Endodermal cell (in vitro differentiated cells): ENCODE results near the gene SYNE2. TPM values are rescaled to one million over a fixed set of nuclear protein-coding genes. Genes with fewer than 3 reads are reported as not detected.
"Not testable (repeated sequence)": the region's sequence is repeated elsewhere in the genome, so short reads cannot be mapped to it uniquely, and the experiment has no call there.

Experiments used
- DNase-seq: peaks from one replicate; pipeline ENCODE4 v3.0.0-alpha.2; 2017
- H3K27ac ChIP-seq: 2 replicates; pipeline ENCODE4 v1.5.1; 2013; ENCODE audit warnings: mild to moderate bottlenecking, low read depth, low read length, moderate library complexity
- H3K27me3 ChIP-seq: 2 replicates; pipeline ENCODE4 v1.6.1; 2013; ENCODE audit warnings: mild to moderate bottlenecking, low read length, moderate library complexity; ENCODE audit not compliant: insufficient read depth, control insufficient read depth, poor library complexity, severe bottlenecking
- H3K36me3 ChIP-seq: 2 replicates; pipeline ENCODE4 v1.7.0; 2013; ENCODE audit warnings: mild to moderate bottlenecking, low read length, moderate library complexity; ENCODE audit not compliant: control insufficient read depth, insufficient read depth
- H3K4me1 ChIP-seq: one replicate; pipeline ENCODE4 v1.7.0; 2013; ENCODE audit warnings: low read length; ENCODE audit not compliant: control insufficient read depth, insufficient read depth
- H3K4me3 ChIP-seq: 2 replicates; pipeline ENCODE4 v1.5.1; 2013; ENCODE audit warnings: mild to moderate bottlenecking, low read length, moderate library complexity
- H3K9ac ChIP-seq: 2 replicates; pipeline ENCODE4 v1.6.1; 2013; ENCODE audit warnings: mild to moderate bottlenecking, low read length, moderate library complexity; ENCODE audit not compliant: poor library complexity, severe bottlenecking; ENCODE audit errors: extremely low read depth
- H3K9me3 ChIP-seq: 2 replicates; pipeline ENCODE4 v1.6.1; 2013; ENCODE audit warnings: mild to moderate bottlenecking, low read length, moderate library complexity; ENCODE audit not compliant: control insufficient read depth
- H3K27ac Mint-ChIP-seq: 2 replicates; pipeline ENCODE4 v1.8.0; 2020; ENCODE audit warnings: mixed read lengths
- H3K27me3 Mint-ChIP-seq: 2 replicates; pipeline ENCODE4 v1.8.0; 2021; ENCODE audit warnings: mild to moderate bottlenecking, mixed read lengths; ENCODE audit not compliant: insufficient read depth
- H3K36me3 Mint-ChIP-seq: 2 replicates; pipeline ENCODE4 v1.8.0; 2020; ENCODE audit warnings: low read depth, mixed read lengths
- H3K4me1 Mint-ChIP-seq: 2 replicates; pipeline ENCODE4 v1.8.0; 2020; ENCODE audit warnings: mixed read lengths
- H3K4me3 Mint-ChIP-seq: 2 replicates; pipeline ENCODE4 v1.8.0; 2020; ENCODE audit warnings: mild to moderate bottlenecking, moderate library complexity, mixed read lengths
- H3K9me3 Mint-ChIP-seq: 2 replicates; pipeline ENCODE4 v1.8.0; 2020; ENCODE audit warnings: mild to moderate bottlenecking, mixed read lengths
- WGBS, 2 experiments: methylation state at CpG; one replicate each; pipeline versions ENCODE4 v1.1.5 to v1.1.7; 2013; ENCODE audit warnings: missing lambda C conversion rate in 2 of 2, mixed read lengths in 1 of 2; ENCODE audit not compliant: insufficient coverage in 1 of 2, insufficient read length in 1 of 2; 5-methylcytosine and 5-hydroxymethylcytosine counted together
- long read RNA-seq, 4 experiments: library from polyadenylated mRNA in 2 of 4; library from RNA in 1 of 4; library from capped mRNA in 1 of 4; stranded (forward) in 3 of 4; unstranded in 1 of 4; transcript quantifications; one replicate each; pipeline ENCODE4 v2.0.0, GENCODE V29; 2020 to 2021; ENCODE audit warnings: inconsistent platforms in 1 of 4
- polyA plus RNA-seq, 2 experiments: library from polyadenylated mRNA; stranded (reverse); fragments of 50-300 nt; gene quantifications; one replicate each; pipeline ENCODE4 v1.2.3, GENCODE V29; 2013
- total RNA-seq, 2 donors: library from RNA; stranded (reverse); fragmentation: NEBNext Ultra II Directional in 1 of 2; extraction: Animal tissue kit (Norgen Biotek cat#: 25700) in 1 of 2; gene quantifications; 2 replicates in 1 of 2; 3 replicates in 1 of 2; pipeline ENCODE4 v1.2.1, GENCODE V29; 2021
- TF ChIP-seq, protein P1 (sequence below): fragments of 200-600 bp; sonication (generic); conservative IDR thresholded peaks from 2 replicates; pipeline ENCODE4 v1.5.0; 2021; ENCODE audit warnings: antibody characterized with exemption, mild to moderate bottlenecking

SYNE2 gene, protein sequence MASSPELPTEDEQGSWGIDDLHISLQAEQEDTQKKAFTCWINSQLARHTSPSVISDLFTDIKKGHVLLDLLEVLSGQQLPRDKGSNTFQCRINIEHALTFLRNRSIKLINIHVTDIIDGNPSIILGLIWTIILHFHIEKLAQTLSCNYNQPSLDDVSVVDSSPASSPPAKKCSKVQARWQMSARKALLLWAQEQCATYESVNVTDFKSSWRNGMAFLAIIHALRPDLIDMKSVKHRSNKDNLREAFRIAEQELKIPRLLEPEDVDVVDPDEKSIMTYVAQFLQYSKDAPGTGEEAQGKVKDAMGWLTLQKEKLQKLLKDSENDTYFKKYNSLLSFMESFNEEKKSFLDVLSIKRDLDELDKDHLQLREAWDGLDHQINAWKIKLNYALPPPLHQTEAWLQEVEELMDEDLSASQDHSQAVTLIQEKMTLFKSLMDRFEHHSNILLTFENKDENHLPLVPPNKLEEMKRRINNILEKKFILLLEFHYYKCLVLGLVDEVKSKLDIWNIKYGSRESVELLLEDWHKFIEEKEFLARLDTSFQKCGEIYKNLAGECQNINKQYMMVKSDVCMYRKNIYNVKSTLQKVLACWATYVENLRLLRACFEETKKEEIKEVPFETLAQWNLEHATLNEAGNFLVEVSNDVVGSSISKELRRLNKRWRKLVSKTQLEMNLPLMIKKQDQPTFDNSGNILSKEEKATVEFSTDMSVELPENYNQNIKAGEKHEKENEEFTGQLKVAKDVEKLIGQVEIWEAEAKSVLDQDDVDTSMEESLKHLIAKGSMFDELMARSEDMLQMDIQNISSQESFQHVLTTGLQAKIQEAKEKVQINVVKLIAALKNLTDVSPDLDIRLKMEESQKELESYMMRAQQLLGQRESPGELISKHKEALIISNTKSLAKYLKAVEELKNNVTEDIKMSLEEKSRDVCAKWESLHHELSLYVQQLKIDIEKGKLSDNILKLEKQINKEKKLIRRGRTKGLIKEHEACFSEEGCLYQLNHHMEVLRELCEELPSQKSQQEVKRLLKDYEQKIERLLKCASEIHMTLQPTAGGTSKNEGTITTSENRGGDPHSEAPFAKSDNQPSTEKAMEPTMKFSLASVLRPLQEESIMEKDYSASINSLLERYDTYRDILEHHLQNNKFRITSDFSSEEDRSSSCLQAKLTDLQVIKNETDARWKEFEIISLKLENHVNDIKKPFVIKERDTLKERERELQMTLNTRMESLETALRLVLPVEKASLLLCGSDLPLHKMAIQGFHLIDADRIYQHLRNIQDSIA (N-terminal part only)
- total RNA-seq = 10 to 100 TPM; 65.8 to 70.0 TPM
- polyA plus RNA-seq (2013, experiment 1 of 2) = 32.8 TPM
- polyA plus RNA-seq (2013, experiment 2 of 2) = 36.8 TPM
- long read RNA-seq, experiment 1, partial matches to known transcripts = 12 of 19 reads
- long read RNA-seq, experiment 1, other reads (novel, unspliced or antisense) = 6 of 19 reads
- long read RNA-seq, experiment 2, partial matches to known transcripts = 35 of 48 reads
- long read RNA-seq, experiment 2, other reads (novel, unspliced or antisense) = 12 of 48 reads
- long read RNA-seq, experiment 3, partial matches to known transcripts = 107 of 162 reads
- long read RNA-seq, experiment 3, other reads (novel, unspliced or antisense) = 55 of 162 reads
- long read RNA-seq, experiment 4, partial matches to known transcripts = 3 of 4 reads
- long read RNA-seq, experiment 4, other reads (novel, unspliced or antisense) = 1 of 4 reads

DNA sequence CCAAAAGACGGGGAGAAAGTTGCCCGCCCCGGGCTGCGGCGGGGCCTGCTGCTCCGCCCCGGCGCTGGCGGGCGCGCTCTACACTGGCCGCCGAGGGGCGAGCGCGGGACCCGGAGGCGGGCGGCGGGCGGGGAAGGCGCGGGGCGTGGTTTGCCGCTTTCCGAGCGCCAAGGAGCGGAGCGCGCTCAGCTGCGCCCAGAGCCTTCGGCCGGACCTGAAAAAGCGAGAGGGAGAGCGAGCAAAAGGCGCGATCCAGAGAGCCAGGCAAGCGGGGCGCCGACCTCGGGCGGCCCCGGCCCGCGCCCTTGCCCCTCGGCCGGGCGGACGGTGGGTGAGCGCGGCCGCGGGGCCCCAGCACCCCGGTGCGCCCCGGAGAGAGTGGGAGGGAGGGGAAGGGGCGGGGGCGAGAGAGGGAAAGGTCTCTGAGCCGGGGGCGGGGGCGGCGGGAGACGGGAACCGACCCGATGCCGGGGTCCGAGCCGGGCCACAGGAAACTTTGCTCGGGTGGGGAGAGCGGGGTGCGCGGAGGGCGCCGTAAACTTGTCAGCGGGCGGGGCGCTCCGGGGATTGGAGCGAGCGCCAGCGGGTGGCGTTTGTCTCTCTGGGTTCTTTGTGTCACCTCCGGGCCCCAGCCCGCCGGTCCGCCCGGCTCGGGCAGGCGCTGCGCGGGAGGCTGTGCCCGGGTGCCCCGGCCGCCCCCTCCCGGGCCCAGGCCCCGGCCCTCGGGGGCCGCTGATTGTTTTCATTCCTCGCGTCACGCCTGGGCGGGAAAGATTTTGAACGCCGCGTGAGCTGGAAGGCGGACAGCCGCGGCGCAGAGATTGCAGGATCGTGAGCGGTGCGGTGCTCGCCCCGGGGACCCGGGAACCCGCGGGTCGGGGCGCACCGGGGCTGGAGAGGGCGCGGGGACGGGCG is at the start of gene SYNE2:
TSS of gene SYNE2 (plus strand) at position 188 of the 915 bp plus-strand sequence. CDS start 56,145 bp downstream, outside the sequence.
- peak within 1 kb of the TSS; percentile 89 for H3K4me3 ChIP-seq
- peaks cover 13% of the 10 kb centered on the region for H3K4me1 Mint-ChIP-seq
- peak within 1 kb of the TSS; percentile 61 for H3K9ac ChIP-seq
- WGBS, 2 experiments = 0% methylated on average over 22 to 123 of the region's 124 CpGs
- peaks cover 4% of the 10 kb centered on the region for H3K4me1 ChIP-seq
- H3K4me3 Mint-ChIP-seq = peak within 1 kb of the TSS; percentile 83
- H3K9me3 ChIP-seq = no peaks in the 10 kb centered on the region
- TF ChIP-seq, protein P1, sequence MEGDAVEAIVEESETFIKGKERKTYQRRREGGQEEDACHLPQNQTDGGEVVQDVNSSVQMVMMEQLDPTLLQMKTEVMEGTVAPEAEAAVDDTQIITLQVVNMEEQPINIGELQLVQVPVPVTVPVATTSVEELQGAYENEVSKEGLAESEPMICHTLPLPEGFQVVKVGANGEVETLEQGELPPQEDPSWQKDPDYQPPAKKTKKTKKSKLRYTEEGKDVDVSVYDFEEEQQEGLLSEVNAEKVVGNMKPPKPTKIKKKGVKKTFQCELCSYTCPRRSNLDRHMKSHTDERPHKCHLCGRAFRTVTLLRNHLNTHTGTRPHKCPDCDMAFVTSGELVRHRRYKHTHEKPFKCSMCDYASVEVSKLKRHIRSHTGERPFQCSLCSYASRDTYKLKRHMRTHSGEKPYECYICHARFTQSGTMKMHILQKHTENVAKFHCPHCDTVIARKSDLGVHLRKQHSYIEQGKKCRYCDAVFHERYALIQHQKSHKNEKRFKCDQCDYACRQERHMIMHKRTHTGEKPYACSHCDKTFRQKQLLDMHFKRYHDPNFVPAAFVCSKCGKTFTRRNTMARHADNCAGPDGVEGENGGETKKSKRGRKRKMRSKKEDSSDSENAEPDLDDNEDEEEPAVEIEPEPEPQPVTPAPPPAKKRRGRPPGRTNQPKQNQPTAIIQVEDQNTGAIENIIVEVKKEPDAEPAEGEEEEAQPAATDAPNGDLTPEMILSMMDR = peak; percentile 53
- peak within 1 kb of the TSS; percentile 86 for H3K27ac ChIP-seq
- peak; percentile 94 for DNase-seq
- H3K9me3 Mint-ChIP-seq = no peaks in the 10 kb centered on the region
- peak within 1 kb of the TSS; percentile 90 for H3K27ac Mint-ChIP-seq
- H3K27me3 ChIP-seq = peaks cover 10% of the 10 kb centered on the region
- no peaks in the 10 kb centered on the region for H3K36me3 Mint-ChIP-seq
- no peaks in the 10 kb centered on the region for H3K36me3 ChIP-seq
- peaks cover 17% of the 10 kb centered on the region for H3K27me3 Mint-ChIP-seq

DNA sequence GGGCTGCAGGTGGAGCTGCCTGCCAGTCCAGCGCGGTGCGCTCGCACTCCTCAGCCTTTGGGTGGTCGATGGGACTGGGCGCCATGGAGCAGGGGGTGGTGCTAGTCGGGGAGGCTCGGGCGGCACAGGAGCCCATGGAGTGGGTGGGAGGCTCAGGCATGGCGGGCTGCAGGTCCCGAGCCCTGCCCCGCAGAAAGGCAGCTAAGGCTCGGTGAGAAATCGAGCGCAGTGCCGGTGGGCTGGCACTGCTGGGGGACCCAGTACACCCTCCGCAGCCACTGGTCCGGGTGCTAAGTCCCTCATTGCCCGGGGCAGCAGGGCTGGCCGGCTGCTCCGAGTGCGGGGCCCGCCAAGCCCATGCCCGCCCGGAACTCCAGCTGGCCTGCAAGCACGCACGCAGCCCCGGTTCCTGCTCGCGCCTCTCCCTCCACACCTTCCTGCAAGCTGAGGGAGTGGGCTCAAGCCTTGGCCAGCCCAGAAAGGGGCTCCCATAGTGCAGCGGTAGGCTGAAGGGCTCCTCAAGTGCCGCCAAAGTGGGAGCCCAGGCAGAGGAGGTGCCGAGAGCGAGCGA is 49.5 kb upstream of the SYNE2 start:
- not testable (repeated sequence) for H3K36me3 Mint-ChIP-seq

DNA sequence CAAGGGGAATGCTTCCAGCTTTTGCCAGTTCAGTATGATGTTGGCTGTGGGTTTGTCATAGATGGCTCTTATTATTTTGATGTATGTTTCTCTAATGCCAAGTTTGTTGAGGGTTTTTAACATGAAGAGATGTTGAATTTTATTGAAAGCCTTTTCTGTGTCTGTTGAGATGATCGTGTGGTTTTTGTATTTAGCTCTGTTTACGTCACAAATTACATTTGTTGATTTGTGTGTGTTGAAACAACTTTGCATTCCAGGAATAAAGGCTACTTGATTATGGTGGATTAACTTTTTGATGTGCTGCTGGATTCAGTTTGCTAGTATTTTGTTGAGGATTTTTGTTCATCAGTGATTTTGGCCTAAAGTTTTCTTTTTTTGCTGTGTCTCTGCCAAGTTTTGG is 46.7 kb upstream of the SYNE2 start:
- not testable (repeated sequence) for H3K9ac ChIP-seq, H3K27me3 Mint-ChIP-seq, H3K4me1 ChIP-seq, H3K4me3 ChIP-seq, H3K27ac Mint-ChIP-seq, H3K4me1 Mint-ChIP-seq, H3K4me3 Mint-ChIP-seq, H3K27ac ChIP-seq, H3K27me3 ChIP-seq, H3K36me3 ChIP-seq, DNase-seq, H3K36me3 Mint-ChIP-seq
- peaks cover 10% of the 10 kb centered on the region for H3K9me3 ChIP-seq
- 89 to 94% methylated on average over 2 of the region's 2 CpGs for WGBS, 2 experiments
- peaks cover 26% of the 10 kb centered on the region for H3K9me3 Mint-ChIP-seq

More for the DNA sequence above, 49.5 kb upstream of the SYNE2 start:
- WGBS, 2 experiments = 92 to 93% methylated on average over 3 to 34 of the region's 35 CpGs
- not testable (repeated sequence) for H3K9ac ChIP-seq, H3K9me3 ChIP-seq, H3K27ac Mint-ChIP-seq, H3K4me1 ChIP-seq, H3K36me3 ChIP-seq, H3K27me3 ChIP-seq, H3K4me3 ChIP-seq, H3K27me3 Mint-ChIP-seq, H3K4me1 Mint-ChIP-seq, H3K27ac ChIP-seq, DNase-seq, H3K4me3 Mint-ChIP-seq
- peaks cover 11% of the 10 kb centered on the region for H3K9me3 Mint-ChIP-seq

DNA sequence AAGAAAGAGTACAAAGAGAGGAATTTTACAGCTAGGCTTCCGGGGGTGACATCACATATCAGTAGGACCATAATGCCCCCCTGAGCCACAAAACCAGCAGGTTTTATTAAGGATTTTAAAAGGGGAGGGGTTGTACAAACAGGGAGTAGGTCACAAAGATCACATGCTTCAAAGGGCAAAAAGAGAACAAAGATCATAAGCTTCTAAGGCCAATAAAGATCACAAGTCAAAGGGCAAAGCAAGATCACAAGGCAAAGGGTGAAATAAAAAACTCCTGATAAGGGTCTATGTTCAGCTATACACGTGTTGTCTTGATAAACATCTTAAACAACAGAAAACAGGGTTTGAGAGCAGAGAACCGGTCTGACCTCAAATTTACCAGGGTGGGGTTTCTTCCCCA is 41.1 kb upstream of the SYNE2 start:
- H3K36me3 Mint-ChIP-seq, H3K27ac Mint-ChIP-seq, H3K4me1 ChIP-seq, H3K4me3 ChIP-seq, H3K36me3 ChIP-seq, H3K27me3 Mint-ChIP-seq, DNase-seq, H3K9ac ChIP-seq, H3K27ac ChIP-seq, H3K4me3 Mint-ChIP-seq, H3K4me1 Mint-ChIP-seq, H3K27me3 ChIP-seq: not testable (repeated sequence)
- H3K9me3 Mint-ChIP-seq = peaks cover 45% of the 10 kb centered on the region
- WGBS, 2 experiments = 84 to 92% methylated on average over 2 to 3 of the region's 3 CpGs
- H3K9me3 ChIP-seq = peaks cover 28% of the 10 kb centered on the region
